MV-4-11 (cell line): ENCODE measurements around the gene TNNI2.
"Not testable (repeated sequence)": the region's sequence is repeated elsewhere in the genome, so short reads cannot be mapped to it uniquely, and the experiment has no call there.

Experiments
- DNase-seq: peaks from one replicate; lab custom pipeline; 2025; lab: John Stamatoyannopoulos, UW

The TNNI2 gene

GRCh38 chr11:1862588-1863351 lies 24.0 kb downstream of the TNNI2 start:
- DNase-seq = no peak

- peak; percentile 34 for DNase-seq
These were observed 24.8 kb downstream of the TNNI2 start for GRCh38 chr11:1863352-1864216.

GRCh38 chr11:1864231-1864630 lies 25.4 kb downstream of the TNNI2 start:
- DNase-seq = no peak

GRCh38 chr11:1864831-1865665 lies 26.3 kb downstream of the TNNI2 start:
- no peak for DNase-seq

- no peak for DNase-seq
These were observed 27.4 kb downstream of the TNNI2 start for GRCh38 chr11:1866226-1866625.

- no peak for DNase-seq
These were observed 28.0 kb downstream of the TNNI2 start for GRCh38 chr11:1866776-1867175.

GRCh38 chr11:1867381-1867780 lies 28.6 kb downstream of the TNNI2 start:
- DNase-seq = no peak

- no peak for DNase-seq
These were observed 29.4 kb downstream of the TNNI2 start for GRCh38 chr11:1868056-1868635.

GRCh38 chr11:1868636-1869291 lies 30.0 kb downstream of the TNNI2 start:
- DNase-seq = peak; percentile 9

- no peak for DNase-seq
These were observed 30.9 kb downstream of the TNNI2 start for GRCh38 chr11:1869427-1870325.

GRCh38 chr11:1870326-1870696 lies 31.5 kb downstream of the TNNI2 start:
- no peak for DNase-seq

GRCh38 chr11:1870721-1871466 lies 32.1 kb downstream of the TNNI2 start:
- peak; percentile 66 for DNase-seq

GRCh38 chr11:1871531-1871930 lies 32.8 kb downstream of the TNNI2 start:
- DNase-seq = no peak

GRCh38 chr11:1872267-1872985 lies 33.6 kb downstream of the TNNI2 start:
- no peak for DNase-seq

- DNase-seq = no peak
These were observed 34.4 kb downstream of the TNNI2 start for GRCh38 chr11:1873048-1873812.

- DNase-seq = not testable (repeated sequence)
These were observed 35.0 kb downstream of the TNNI2 start for GRCh38 chr11:1873813-1874150.

GRCh38 chr11:1874441-1875092 lies 35.8 kb downstream of the TNNI2 start:
- not testable (repeated sequence) for DNase-seq
